ENCODE data around the gene PAX2.
"Not testable (repeated sequence)": the region's sequence is repeated elsewhere in the genome, so short reads cannot be mapped to it uniquely, and the experiment has no call there.

The PAX2 gene

GRCh38 chr10:100744987-100745881, at the start of gene PAX2:
PAX2 (plus strand) TSS chr10:100745582; CDS start chr10:100746261, 679 bp downstream.
- DNase-seq, result no peak

- DNase-seq, result no peak
Observed at GRCh38 chr10:100696477-100696901, 48.9 kb upstream of the PAX2 start.

- no peak for DNase-seq
Observed at GRCh38 chr10:100697070-100697469, 48.3 kb upstream of the PAX2 start.

DNA sequence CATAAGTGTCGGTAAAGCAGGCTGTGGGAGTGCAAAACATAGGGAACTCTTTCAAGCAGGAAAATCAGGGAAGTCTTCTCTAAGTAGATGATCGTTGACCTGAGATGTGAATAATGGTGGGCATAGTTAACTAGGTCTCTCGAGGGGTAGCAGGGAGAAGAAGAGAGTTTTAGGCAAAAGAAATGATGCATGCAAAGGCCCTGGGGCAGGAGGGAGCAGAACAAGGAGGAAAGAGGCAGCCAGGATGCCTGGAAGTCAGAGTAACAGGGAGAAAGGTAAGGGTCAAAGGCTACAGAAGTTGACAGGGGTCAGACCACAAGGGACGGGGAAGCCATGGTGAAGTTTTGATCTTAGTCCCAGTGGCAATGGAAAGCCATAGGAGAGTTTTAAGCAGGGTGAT, 47.8 kb upstream of the PAX2 start:
- no peak for DNase-seq

GRCh38 chr10:100701704-100702103, 43.7 kb upstream of the PAX2 start:
- not testable (repeated sequence) for DNase-seq

GRCh38 chr10:100705139-100705538, 40.2 kb upstream of the PAX2 start:
- DNase-seq, result no peak

GRCh38 chr10:100707261-100707848, 38.0 kb upstream of the PAX2 start:
- DNase-seq, result no peak

- DNase-seq, result no peak
Observed at GRCh38 chr10:100709146-100710082, 36.0 kb upstream of the PAX2 start.

GRCh38 chr10:100710151-100710871, 35.1 kb upstream of the PAX2 start:
- DNase-seq, result no peak

DNA sequence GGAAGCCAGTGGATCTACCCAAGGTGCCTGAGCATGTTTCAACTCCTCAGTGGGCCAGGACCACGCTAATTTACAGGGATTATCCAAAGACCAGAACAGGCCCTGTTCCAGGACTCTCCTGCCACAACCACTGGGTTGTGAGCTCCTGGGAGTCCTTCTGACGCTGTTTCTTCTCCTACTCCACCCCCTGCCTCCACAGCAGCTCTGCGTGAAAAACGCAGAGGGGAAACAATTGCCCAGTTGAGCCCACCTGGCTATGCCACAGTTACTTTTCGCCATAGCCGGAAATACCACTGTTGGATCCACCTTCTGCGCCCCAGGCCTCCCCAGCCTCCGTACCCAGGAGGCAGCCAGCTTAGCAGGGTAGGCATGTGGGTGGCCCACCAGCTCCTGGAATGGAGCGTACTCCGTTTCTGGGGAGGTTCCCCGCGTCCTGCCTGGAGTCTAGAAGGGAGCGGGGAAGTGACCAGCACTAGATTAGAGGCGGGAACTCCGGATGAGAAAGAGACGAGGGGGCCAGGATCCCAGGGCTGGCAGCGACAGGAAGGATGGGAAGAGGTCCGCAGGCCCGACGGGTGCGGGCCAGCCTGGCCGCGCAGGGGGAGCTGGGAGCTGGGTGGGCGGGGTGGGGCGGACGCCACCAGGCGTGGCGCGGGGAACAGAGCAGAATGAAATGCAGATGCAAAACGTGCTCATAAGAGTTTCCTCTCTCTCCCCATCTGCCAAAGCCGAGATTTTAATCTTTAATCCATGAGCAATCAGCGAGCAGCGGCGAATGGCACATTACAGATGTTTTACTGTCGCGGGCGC, 32.1 kb upstream of the PAX2 start:
- no peak for DNase-seq

DNA sequence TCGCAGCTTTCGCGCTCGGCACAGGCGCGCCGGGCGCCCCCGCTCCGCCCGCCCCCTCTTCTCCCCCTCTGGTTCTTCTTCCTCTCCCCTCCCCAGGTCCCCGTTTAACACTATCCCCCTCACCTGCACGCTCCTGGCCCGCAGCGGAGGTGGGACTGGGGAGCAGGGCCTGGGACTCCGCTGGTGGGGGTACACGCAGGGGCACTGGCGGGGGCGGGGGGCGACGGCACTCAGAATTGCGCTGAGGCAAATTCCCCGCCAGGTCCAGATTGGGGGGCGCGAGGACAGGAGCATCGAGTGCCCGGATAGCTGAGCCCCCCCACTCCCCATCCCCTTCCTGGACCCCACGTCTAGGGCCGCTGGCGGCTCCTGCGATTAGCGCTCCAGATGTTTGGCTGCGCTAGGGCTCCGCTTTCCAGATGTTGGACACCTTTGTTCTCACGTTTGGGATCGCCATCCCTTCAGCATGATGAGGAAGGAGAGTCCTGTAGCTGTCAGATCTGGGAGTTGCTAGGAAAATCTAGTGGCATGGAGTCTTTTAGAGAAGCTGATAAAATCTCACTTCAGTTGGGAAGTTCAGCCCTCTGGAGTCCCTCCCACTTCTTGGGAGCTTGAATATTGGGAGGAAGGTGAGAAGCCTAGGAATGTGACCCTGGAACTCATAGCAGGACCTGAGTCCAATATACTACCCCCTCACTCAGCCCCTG, 31.4 kb upstream of the PAX2 start:
- DNase-seq, result no peak

DNA sequence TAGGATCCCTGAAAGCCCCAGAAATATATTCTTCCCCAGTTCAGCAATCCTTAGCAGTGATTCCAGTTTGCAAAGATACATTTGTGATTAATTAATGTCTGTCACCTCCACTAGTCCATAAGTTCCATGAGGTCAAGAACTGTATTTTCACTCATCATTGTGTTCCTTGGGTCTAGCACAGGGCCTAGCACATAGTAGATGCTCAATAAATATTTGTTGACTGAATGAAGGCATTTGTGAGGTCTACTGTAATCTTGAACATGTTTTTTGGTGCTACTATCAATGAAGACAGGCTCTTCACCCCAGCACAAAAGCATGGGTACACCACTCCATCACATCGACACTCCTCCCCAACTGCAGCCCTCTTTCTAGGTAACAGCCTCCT, 30.8 kb upstream of the PAX2 start:
- no peak for DNase-seq

- no peak for DNase-seq
Observed at GRCh38 chr10:100715101-100715444, 30.3 kb upstream of the PAX2 start.

GRCh38 chr10:100715445-100716385, 29.7 kb upstream of the PAX2 start:
- DNase-seq, result no peak

DNA sequence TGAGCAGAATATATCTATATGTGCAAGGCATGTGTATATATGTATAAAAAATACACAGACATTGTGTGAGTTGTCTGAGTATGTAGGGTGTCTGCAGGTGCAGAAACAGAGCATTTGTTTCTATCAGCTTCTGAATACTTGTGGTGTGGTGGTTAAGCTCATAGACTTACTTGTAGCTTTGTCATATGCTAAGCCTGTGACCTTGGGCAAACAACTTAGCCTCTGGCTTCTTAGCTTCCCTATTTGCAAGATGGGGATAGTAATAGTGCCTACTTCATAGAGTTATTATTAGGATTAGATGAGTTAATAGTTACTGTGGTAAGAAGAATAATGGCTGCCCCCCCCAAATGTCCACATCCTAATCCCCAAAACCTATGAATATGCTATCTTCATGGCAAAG, 28.2 kb upstream of the PAX2 start:
- no peak for DNase-seq

DNA sequence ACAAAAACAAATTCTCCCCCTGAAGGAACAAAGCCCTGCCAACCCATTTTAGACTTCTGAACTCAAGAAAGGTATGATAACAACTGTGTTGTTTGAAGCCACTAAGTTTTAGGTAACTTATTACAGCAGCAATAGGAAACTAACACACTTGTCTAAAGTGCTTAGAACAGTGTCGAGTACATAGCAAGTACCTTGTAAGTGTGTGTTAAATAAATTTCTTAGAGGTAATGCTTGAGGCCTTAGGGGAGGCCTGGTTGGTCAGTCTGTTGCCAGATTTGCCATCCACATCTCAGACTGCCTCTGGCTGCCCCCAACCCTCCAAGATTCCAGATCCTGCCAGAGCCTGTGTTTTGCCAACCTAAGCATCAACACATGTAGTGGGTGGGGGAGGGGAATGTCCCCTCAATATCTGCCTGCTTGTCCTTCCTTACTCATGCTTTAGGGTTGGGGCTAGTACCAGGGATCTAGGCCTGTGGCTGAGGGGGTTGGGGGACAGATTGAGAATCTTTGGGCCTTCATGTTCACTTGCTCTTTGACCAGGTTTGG, 27.1 kb upstream of the PAX2 start:
- DNase-seq, result no peak

- DNase-seq, result no peak
Observed at GRCh38 chr10:100723180-100723579, 22.2 kb upstream of the PAX2 start.

GRCh38 chr10:100723770-100724530, 21.4 kb upstream of the PAX2 start:
- DNase-seq, result no peak

DNA sequence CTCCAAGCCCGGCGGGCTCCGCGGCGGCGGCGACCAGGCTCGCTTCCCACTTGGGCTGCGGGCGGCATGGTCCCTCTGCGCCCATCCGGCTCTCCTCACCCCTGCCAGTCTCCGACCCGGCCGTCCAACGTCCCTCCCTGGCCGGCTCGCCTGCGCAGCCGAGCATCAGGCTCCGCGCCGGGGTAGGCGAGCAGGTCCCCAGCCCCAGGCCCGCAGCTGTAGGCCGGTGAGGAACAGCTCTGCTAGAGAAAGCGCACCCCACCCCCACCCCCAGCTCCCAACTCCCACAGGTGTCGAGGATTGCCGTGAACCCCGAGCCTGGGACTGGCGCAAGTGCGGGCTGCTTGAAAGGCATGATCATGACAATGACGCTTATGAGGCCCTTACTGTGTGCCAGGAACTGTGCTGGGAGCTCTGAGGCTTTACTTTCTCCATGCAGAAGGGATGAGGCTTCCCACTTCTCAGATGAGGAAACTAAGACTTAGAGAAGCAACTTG, 20.8 kb upstream of the PAX2 start:
- no peak for DNase-seq
